Activated gamma-delta T cell treated with anti-CD3 and anti-CD28 coated beads, Interleukin-2, amount 50 U/mL, for 16 hours (primary cell): ENCODE measurements around the gene MAPK4.
"Not testable (repeated sequence)": the region's sequence is repeated elsewhere in the genome, so short reads cannot be mapped to it uniquely, and the experiment has no call there.

Experiments
- DNase-seq: peaks from one replicate; pipeline ENCODE4 v3.0.0-alpha.2; 2020; ENCODE audit warnings: low read depth

MAPK4 gene

GRCh38 chr18:50578030-50578429, 18.1 kb downstream of the MAPK4 start:
- DNase-seq = no peak

- no peak for DNase-seq
Observed at GRCh38 chr18:50578651-50579050, 18.8 kb downstream of the MAPK4 start.

GRCh38 chr18:50579061-50579774, 19.3 kb downstream of the MAPK4 start:
- no peak for DNase-seq

- DNase-seq = no peak
Observed at GRCh38 chr18:50581517-50581916, 21.6 kb downstream of the MAPK4 start.

- no peak for DNase-seq
Observed at GRCh38 chr18:50582500-50582899, 22.6 kb downstream of the MAPK4 start.

- DNase-seq = no peak
Observed at GRCh38 chr18:50586710-50587109, 26.8 kb downstream of the MAPK4 start.

GRCh38 chr18:50590593-50590992, 30.7 kb downstream of the MAPK4 start:
- no peak for DNase-seq

GRCh38 chr18:50594012-50594411, 34.1 kb downstream of the MAPK4 start:
- DNase-seq = no peak

- DNase-seq = no peak
Observed at GRCh38 chr18:50594942-50595341, 35.1 kb downstream of the MAPK4 start.

- no peak for DNase-seq
Observed at GRCh38 chr18:50602466-50602865, 42.6 kb downstream of the MAPK4 start.

GRCh38 chr18:50606609-50607008, 46.7 kb downstream of the MAPK4 start:
- no peak for DNase-seq

GRCh38 chr18:50607378-50607926, 47.6 kb downstream of the MAPK4 start:
- DNase-seq = no peak

GRCh38 chr18:50609171-50609570, 49.3 kb downstream of the MAPK4 start:
- DNase-seq = not testable (repeated sequence)

- DNase-seq = no peak
Observed at GRCh38 chr18:50610349-50610748, 50.5 kb downstream of the MAPK4 start.

GRCh38 chr18:50611529-50611941, 51.6 kb downstream of the MAPK4 start:
- DNase-seq = no peak

GRCh38 chr18:50614838-50615237, 55.0 kb downstream of the MAPK4 start:
- no peak for DNase-seq

GRCh38 chr18:50616484-50617048, 56.7 kb downstream of the MAPK4 start:
- DNase-seq = no peak

- no peak for DNase-seq
Observed at GRCh38 chr18:50619861-50620275, 60.0 kb downstream of the MAPK4 start.

GRCh38 chr18:50620319-50620718, 60.4 kb downstream of the MAPK4 start:
- DNase-seq = no peak

GRCh38 chr18:50621366-50621765, 61.5 kb downstream of the MAPK4 start:
- DNase-seq = no peak

- no peak for DNase-seq
Observed at GRCh38 chr18:50622320-50622719, 62.4 kb downstream of the MAPK4 start.

- no peak for DNase-seq
Observed at GRCh38 chr18:50622865-50623393, 63.0 kb downstream of the MAPK4 start.

GRCh38 chr18:50623694-50624352, 63.9 kb downstream of the MAPK4 start:
- DNase-seq = no peak
